GM19395 (cell line): Measurements from ENCODE around the gene NIFK.

Experiments
- ATAC-seq: cut with Tn5 transposase; IDR thresholded peaks from one replicate; pipeline ENCODE4 v1.9.1; 2021; ENCODE audit warnings: mild to moderate bottlenecking, moderate library complexity; ENCODE audit not compliant: unreplicated experiment

The NIFK gene

GRCh38 chr2:121736462-121737336 lies at the start of gene NIFK:
Gene NIFK (minus strand): TSS chr2:121736875. CDS start chr2:121736850, 25 bp downstream.
- ATAC-seq = peak; percentile 90

GRCh38 chr2:121783180-121783579 lies 46.5 kb upstream of the NIFK start:
- ATAC-seq = no peak

- no peak for ATAC-seq
Measured at GRCh38 chr2:121778741-121779487, 42.2 kb upstream of the NIFK start.

- ATAC-seq = no peak
Measured at GRCh38 chr2:121777699-121778058, 41.0 kb upstream of the NIFK start.

GRCh38 chr2:121776885-121777698 lies 40.4 kb upstream of the NIFK start:
- no peak for ATAC-seq

GRCh38 chr2:121776361-121776760 lies 39.7 kb upstream of the NIFK start:
- ATAC-seq = no peak

GRCh38 chr2:121774235-121774634 lies 37.6 kb upstream of the NIFK start:
- no peak for ATAC-seq

GRCh38 chr2:121771976-121772742 lies 35.5 kb upstream of the NIFK start:
- no peak for ATAC-seq

- ATAC-seq = no peak
Measured at GRCh38 chr2:121768143-121768755, 31.6 kb upstream of the NIFK start.

- ATAC-seq = no peak
Measured at GRCh38 chr2:121766624-121767023, 29.9 kb upstream of the NIFK start.

- ATAC-seq = no peak
Measured at GRCh38 chr2:121764681-121765228, 28.1 kb upstream of the NIFK start.

- ATAC-seq = peak; percentile 99
Measured at GRCh38 chr2:121755237-121756111, 18.8 kb upstream of the NIFK start, which contains the start of gene TSN. Gene TSN (plus strand): TSS chr2:121755651. CDS start chr2:121755780, 129 bp downstream.

GRCh38 chr2:121754851-121755236 lies 18.2 kb upstream of the NIFK start:
- ATAC-seq = peak; percentile 6

GRCh38 chr2:121748202-121748601 lies 11.5 kb upstream of the NIFK start:
- peak; percentile 52 for ATAC-seq

- no peak for ATAC-seq
Measured at GRCh38 chr2:121746071-121746578, 9.4 kb upstream of the NIFK start.

- no peak for ATAC-seq
Measured at GRCh38 chr2:121741450-121741849, 4.8 kb upstream of the NIFK start.

GRCh38 chr2:121740973-121741372 lies 4.3 kb upstream of the NIFK start:
- ATAC-seq = no peak

- ATAC-seq = no peak
Measured at GRCh38 chr2:121736140-121736461, 574 bp downstream of the NIFK start.
